Measurements from ENCODE around the gene BMP2K.

BMP2K gene

GRCh38 chr4:78776079-78776728 is at the start of gene BMP2K:
Gene BMP2K, plus strand, starts transcription at chr4:78776350. Its CDS starts 194 bp downstream, at chr4:78776544.
- FAIRE-seq = no peak

GRCh38 chr4:78726546-78726945 is 49.6 kb upstream of the BMP2K start:
- no peak for FAIRE-seq

DNA sequence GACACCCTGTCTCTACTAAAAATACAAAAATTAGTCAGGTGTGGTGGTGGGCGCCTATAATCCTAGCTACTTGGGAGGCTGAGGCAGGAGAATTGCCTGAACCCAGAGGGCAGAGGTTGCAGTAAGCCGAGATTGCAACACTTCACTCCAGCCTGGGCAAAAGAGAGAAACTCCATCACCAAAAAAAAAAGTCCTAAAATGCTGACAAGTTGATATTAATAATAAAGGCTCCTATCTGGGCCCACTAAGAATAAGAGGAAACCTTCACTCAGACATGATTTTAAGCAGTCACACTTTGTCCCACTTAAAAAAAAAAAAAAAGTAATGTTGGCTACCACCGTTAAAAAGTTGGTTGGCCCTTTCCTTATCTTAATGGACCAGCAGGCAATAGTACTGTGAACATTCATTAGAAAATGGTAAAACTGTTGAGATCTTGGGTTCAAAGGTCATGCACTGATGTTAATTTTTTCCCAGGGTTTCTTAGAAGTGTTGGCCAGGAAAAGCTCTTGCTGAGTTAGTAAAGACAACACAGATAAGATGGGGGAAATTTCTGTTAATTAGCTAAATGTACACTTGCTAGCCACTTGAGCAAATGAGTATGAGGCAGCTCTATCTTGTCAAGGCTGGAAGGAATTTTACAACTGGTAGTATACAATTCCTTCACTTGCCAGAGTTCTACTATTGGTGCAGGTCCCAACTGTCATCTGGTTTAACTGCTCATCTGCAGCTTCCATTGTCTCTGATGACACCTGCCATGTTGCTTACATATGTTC is 43.6 kb upstream of the BMP2K start:
- no peak for FAIRE-seq

DNA sequence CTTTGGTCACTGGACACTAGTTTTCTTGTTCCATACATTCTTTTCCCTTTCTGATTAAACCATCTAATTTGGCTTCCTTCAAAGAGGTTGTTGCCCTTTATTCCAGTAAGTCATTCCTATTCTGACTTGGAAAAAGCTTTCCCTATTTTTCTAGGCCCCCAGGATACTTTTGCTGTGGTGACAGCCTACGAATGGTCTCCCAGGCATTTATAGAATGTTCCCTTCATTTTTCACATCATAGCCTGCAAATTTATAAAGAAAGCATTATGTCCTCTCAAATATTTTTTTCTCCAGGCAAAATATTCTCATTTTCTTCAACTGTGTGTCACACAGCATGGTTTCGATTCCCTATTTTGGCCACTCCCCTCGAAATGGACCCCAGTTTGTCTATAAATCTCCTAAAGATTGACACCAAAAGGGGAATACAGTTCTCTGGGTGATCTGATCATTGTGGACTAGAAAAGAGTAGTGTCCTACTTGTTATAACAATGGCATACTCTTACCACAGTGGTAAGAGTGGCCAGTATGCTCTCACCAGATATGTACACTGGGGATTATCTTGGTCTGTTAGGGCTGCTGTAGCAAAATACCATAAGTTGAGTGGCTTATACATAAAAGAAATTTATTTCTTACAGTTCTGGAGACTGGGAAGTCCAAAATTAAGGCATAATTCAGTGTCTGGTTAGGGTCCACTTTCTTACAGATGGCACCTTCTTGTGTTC is 41.5 kb upstream of the BMP2K start:
- FAIRE-seq = no peak

DNA sequence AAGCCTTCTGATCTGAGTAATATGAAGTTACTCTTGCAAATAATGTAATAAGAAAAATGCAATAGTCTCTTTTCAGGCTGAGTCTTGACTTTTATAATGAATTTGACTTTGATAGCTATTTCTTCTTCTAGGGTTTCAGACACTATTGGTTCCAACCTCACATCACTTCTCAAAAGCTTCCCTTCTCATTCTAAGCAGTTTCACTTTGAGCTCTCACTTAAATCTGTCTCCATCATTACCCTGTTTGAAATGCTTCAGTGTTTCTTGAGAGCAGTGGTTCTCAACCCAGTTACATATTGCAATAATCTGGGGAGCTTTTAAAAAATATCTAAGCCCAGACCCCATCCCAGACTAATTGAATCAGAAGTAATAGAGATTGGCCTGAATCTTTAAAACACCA is 40.5 kb upstream of the BMP2K start:
- no peak for FAIRE-seq

- FAIRE-seq = no peak
Observed at GRCh38 chr4:78737035-78737434, 39.1 kb upstream of the BMP2K start.

DNA sequence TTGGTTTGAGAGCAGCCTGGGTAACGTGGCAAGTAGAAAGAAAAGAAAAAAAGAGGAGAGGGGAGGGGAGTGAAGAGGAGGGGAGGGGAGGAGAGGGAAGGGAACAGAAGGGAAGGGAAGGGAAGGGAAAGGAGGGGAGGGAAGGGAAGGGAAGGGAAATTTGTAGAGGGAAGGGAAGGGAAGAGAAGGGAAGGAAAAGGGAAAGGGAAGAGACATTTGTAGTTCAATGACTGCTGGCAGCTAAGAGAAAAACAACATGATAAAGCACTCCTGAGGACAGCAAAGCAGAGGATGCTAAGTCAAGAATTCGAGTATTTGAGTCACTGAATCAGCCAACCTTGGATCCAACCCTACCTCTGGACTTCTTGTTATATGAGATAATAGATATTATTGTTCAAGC is 38.2 kb upstream of the BMP2K start:
- no peak for FAIRE-seq

DNA sequence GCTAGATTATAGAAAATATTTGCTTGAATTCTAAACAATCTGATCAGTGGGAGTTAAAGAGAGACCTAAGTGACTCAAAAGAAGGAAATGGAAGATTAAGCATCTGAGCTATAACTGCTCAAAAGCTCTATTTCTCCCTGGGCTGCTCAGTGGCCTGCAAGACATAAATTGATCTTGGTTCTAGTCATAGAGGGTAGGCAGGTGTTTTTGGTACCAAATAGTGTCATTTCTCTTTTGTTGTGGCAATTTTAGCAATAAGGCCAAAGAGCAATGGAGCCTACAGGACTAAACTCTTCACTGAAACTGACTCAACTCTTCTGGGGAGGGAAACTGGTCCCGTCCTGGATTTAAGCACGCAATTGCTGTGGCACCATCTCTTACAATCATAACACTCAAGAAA is 33.9 kb upstream of the BMP2K start:
- no peak for FAIRE-seq

- no peak for FAIRE-seq
Observed at GRCh38 chr4:78747475-78747922, 28.7 kb upstream of the BMP2K start.

DNA sequence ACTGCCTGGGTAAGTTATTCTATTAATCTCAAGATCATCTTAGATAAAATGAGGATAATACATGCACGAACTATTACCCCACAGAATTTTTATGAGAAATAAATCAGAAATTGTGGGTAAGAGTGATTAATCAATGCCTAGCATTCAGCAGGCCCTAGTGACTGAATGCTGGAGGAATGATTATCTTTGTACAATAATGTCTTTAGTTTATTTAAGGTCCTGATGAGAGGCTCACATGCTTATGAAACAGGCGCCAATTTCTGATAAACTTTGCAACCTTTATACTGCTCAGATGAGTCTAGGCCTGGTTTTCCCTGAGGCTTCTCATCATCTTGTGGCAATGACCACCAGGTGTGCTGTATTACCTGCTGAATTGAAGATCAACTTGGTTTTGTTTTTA is 27.8 kb upstream of the BMP2K start:
- FAIRE-seq = no peak

DNA sequence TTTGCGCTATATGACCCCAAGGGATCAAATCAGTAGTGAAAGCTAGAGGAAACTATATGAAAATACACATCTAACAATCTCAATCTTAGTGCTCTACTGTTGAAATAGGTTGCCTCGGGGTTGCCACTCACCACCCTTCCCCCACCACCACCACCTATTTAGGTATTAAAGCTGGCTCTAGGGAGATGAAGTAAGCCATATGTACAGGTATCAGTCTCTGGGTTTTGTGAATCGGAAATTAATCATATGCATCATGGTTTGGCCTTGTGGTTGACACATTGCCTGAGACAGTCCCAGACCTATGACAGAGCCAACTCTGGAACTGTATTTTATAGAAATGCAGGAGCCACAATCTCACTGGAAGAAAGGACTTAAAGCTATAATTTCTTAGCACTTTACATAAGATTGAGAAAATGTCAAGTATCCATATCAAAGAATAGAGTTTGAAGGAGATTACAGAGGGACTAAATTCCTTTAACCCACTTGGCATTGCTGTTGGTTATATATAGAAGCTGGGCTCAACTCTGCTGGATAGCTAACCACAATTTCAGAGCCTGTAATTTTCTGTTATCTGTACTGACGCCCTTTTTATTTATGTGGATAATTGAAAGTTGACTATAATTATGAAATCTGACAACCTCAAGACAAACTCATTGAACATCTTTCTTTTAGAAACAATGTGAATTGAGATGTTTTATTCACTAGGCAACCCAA is 26.7 kb upstream of the BMP2K start:
- no peak for FAIRE-seq

- FAIRE-seq = no peak
Observed at GRCh38 chr4:78749972-78750727, 26.0 kb upstream of the BMP2K start.

- no peak for FAIRE-seq
Observed at GRCh38 chr4:78753091-78753490, 23.1 kb upstream of the BMP2K start.

DNA sequence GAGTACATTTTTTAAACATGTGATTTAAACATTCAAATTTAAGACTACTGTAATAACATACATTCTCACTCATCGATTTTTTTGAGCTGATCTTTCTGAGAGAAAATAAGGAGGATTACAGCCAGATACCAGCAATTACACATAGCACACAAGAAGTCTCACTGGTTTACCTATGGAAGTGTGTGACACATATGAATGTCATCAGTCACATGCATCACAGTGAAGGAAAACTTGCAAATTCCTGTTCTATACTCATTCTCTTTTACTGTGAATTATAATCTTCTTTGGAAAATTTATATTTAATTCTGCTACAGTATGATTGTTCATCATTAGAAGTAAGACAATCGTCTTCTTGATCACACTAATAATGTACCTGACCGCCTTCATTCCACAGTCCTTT is 21.3 kb upstream of the BMP2K start:
- FAIRE-seq = no peak

GRCh38 chr4:78756137-78756536 is 20.0 kb upstream of the BMP2K start:
- FAIRE-seq = no peak

- no peak for FAIRE-seq
Observed at GRCh38 chr4:78756776-78757175, 19.4 kb upstream of the BMP2K start.

DNA sequence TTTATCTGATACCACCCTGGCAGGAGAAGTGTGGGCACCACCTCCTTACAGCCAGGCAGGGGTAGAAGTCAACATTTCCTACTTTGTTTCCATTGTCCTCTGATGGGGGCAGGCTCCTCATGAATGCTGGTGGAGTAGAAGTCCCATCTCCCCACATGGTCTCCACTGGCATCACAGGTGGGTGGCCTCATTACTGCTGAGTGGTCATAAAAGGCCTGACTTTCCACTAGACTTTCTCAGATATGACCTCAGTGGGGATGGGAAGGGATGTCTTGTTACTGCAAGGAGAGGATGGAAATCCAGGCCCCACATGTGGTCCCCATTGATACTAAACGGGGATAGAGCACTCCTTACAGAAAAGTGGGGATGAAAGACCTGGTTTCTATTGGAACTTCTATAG is 18.6 kb upstream of the BMP2K start:
- FAIRE-seq = no peak

DNA sequence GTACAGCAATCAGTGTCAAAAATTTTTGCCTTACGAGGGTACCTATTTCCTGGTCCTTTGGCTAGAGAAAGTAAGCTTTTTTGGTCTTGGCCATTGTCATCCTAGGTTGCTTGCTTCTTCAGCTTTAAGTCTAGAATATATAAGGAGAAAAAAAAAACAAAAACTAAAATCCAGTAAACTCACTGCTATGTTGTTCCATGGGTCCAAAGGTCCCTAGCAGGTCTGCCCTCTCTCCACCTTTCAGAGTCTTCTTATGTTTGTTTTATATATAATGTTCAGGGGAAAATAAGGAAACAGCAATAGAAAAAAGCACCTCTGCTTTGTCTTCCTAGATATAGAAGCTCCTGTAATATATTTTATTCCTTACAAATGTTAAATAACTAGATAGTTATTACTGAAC is 18.1 kb upstream of the BMP2K start:
- no peak for FAIRE-seq

GRCh38 chr4:78762529-78762928 is 13.6 kb upstream of the BMP2K start:
- FAIRE-seq = no peak

GRCh38 chr4:78763251-78763650 is 12.9 kb upstream of the BMP2K start:
- FAIRE-seq = no peak

- no peak for FAIRE-seq
Observed at GRCh38 chr4:78763763-78764387, 12.3 kb upstream of the BMP2K start.

- no peak for FAIRE-seq
Observed at GRCh38 chr4:78764498-78764961, 11.6 kb upstream of the BMP2K start.

Data from G401.6 (cell line).